Osteoblast (primary cell): ENCODE results near the gene MYCN. TPM values are rescaled to one million over a fixed set of nuclear protein-coding genes. Genes with fewer than 3 reads are reported as not detected.
"Not testable (repeated sequence)": the region's sequence is repeated elsewhere in the genome, so short reads cannot be mapped to it uniquely, and the experiment has no call there.

Experiments used
- DNase-seq: peaks from one replicate; pipeline ENCODE4 v3.0.0; 2011; ENCODE audit warnings: low spot score, mixed read lengths; ENCODE audit not compliant: insufficient read length; ENCODE audit errors: missing footprints
- H2AFZ ChIP-seq: 2 replicates; pipeline ENCODE4 v1.6.0; 2011; ENCODE audit warnings: mild to moderate bottlenecking, low read length
- H3K27ac ChIP-seq: 2 replicates; pipeline ENCODE4 v1.5.1; 2011; ENCODE audit warnings: mild to moderate bottlenecking, low read depth, low read length, moderate library complexity
- H3K27me3 ChIP-seq: 2 replicates; pipeline ENCODE4 v1.6.0; 2012; ENCODE audit warnings: mild to moderate bottlenecking, control low read depth, inconsistent platforms, low read length, moderate library complexity; ENCODE audit not compliant: insufficient read depth
- H3K36me3 ChIP-seq: 2 replicates; pipeline ENCODE4 v1.5.1; 2011; ENCODE audit warnings: mild to moderate bottlenecking, low read length, control low read depth, moderate library complexity; ENCODE audit not compliant: insufficient read depth
- H3K4me1 ChIP-seq: 2 replicates; pipeline ENCODE4 v1.5.1; 2011; ENCODE audit warnings: mild to moderate bottlenecking, low read length, control low read depth, moderate library complexity; ENCODE audit not compliant: insufficient read depth
- H3K4me2 ChIP-seq: 2 replicates; pipeline ENCODE4 v1.6.0; 2011; ENCODE audit warnings: mild to moderate bottlenecking, low read length; ENCODE audit not compliant: insufficient read depth
- H3K4me3 ChIP-seq: fragments of 200-600 bp; sonication (generic); 3 replicates; pipeline ENCODE4 v1.5.1; 2012; ENCODE audit warnings: mild to moderate bottlenecking, low read length, inconsistent platforms; ENCODE audit not compliant: insufficient read depth
- H3K79me2 ChIP-seq: 2 replicates; pipeline ENCODE4 v1.6.0; 2012; ENCODE audit warnings: mild to moderate bottlenecking, low read length, control low read depth, inconsistent platforms; ENCODE audit not compliant: insufficient read depth
- H3K9me3 ChIP-seq: 2 replicates; pipeline ENCODE4 v1.5.1; 2011; ENCODE audit warnings: low read depth, low read length, control low read depth
- H4K20me1 ChIP-seq: 2 replicates; pipeline ENCODE4 v1.6.0; 2012; ENCODE audit warnings: mild to moderate bottlenecking, low read length, control low read depth; ENCODE audit not compliant: insufficient read depth
- total RNA-seq: library from RNA; depleted of rRNA; stranded (reverse); fragments of >200 nt; gene quantifications from 2 replicates; pipeline ENCODE4 v1.2.3, GENCODE V29; 2012
- TF ChIP-seq, protein P1 (sequence below): IDR thresholded peaks from 2 replicates; pipeline ENCODE4 v1.5.1; 2011; ENCODE audit warnings: mild to moderate bottlenecking, low read depth, low read length, moderate library complexity; ENCODE audit errors: extremely low read depth

MYCN gene
- total RNA-seq, 1 donor = not detected

- Histone ChIP-seq H3K27ac (no peak overlapping the region), H3K27me3 (no peaks in the 10 kb centered on the region), H3K4me3 (no peak overlapping the region), H4K20me1 (no peaks in the 10 kb centered on the region), H3K4me1 (no peaks in the 10 kb centered on the region), H2AFZ (no peak overlapping the region), H3K79me2 (no peaks in the 10 kb centered on the region), H3K36me3 (no peaks in the 10 kb centered on the region), H3K4me2 (no peak overlapping the region), H3K9me3 (no peaks in the 10 kb centered on the region)
- TF ChIP-seq, protein P1, sequence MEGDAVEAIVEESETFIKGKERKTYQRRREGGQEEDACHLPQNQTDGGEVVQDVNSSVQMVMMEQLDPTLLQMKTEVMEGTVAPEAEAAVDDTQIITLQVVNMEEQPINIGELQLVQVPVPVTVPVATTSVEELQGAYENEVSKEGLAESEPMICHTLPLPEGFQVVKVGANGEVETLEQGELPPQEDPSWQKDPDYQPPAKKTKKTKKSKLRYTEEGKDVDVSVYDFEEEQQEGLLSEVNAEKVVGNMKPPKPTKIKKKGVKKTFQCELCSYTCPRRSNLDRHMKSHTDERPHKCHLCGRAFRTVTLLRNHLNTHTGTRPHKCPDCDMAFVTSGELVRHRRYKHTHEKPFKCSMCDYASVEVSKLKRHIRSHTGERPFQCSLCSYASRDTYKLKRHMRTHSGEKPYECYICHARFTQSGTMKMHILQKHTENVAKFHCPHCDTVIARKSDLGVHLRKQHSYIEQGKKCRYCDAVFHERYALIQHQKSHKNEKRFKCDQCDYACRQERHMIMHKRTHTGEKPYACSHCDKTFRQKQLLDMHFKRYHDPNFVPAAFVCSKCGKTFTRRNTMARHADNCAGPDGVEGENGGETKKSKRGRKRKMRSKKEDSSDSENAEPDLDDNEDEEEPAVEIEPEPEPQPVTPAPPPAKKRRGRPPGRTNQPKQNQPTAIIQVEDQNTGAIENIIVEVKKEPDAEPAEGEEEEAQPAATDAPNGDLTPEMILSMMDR = no peak
- DNase-seq = no peak
Measured at GRCh38 chr2:15899751-15900493, 40.4 kb upstream of the MYCN start.

DNA sequence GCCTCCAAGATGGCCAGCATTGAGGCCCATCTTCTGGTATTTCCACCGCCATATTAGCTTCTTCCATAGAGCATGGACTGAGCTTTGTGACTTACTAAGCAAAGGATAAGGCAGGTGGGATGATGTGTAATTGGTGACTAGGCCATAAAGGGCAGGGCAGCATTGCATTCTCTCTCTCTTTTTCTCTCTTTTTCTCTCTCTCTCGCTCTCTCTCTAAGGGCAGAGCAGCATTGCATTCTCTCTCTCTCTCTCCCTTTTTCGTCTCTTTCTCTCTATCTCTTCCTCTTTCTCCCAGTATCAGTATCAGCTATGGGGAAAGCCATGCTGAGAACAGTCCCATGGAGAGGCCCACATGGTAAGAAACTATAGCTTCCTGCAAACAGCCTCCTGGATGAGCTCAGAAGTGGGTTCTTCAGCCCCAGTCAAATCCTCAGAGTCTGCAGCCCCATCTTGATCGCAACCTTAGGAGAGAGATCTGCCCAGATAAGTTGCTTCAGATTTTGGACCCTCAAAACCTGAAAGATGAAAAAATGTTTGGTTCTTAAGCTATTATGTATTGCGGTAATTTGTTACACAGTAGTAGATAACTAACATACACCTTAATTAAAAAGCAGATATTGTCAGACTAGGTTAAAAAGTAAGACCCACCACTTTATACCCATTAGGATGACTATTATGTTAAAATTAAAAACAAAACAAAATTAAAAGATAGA, 39.1 kb upstream of the MYCN start:
- H4K20me1 ChIP-seq = no peaks in the 10 kb centered on the region
- DNase-seq = no peak
- H3K4me2 ChIP-seq = no peak overlapping the region
- no peaks in the 10 kb centered on the region for H3K9me3 ChIP-seq
- H3K4me3 ChIP-seq = no peak overlapping the region
- H3K36me3 ChIP-seq = no peaks in the 10 kb centered on the region
- H3K4me1 ChIP-seq = no peaks in the 10 kb centered on the region
- H3K79me2 ChIP-seq = no peaks in the 10 kb centered on the region
- H3K27ac ChIP-seq = no peak overlapping the region
- TF ChIP-seq, protein P1 = no peak
- no peaks in the 10 kb centered on the region for H3K27me3 ChIP-seq
- no peak overlapping the region for H2AFZ ChIP-seq

GRCh38 chr2:15901808-15902130, 38.6 kb upstream of the MYCN start:
- Histone ChIP-seq H4K20me1 (no peaks in the 10 kb centered on the region), H3K27me3 (no peaks in the 10 kb centered on the region), H3K36me3 (no peaks in the 10 kb centered on the region), H3K4me3 (no peak overlapping the region), H2AFZ (no peak overlapping the region), H3K4me1 (no peaks in the 10 kb centered on the region), H3K79me2 (no peaks in the 10 kb centered on the region), H3K9me3 (no peaks in the 10 kb centered on the region), H3K4me2 (no peak overlapping the region), H3K27ac (no peak overlapping the region)
- DNase-seq = no peak
- TF ChIP-seq, protein P1 = no peak

DNA sequence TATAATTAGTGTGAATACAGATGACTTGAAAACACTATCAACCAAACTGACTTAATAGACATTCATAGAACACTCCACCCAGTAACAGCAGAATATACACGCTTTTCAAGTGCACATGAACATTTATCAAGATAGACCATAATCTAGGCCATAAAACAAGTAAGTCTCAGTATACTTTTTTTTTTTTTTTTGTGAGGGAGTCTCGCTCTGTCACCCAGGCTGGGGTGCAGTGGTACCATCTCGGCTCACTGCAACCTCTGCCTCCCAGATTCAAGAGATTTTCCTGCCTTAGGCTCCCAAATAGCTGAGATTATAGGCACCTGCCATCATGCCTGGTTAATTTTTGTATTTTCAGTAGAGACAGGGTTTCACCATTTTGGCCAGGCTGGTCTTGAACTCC, 36.4 kb upstream of the MYCN start:
- not testable (repeated sequence) for H3K4me3 ChIP-seq, H3K4me2 ChIP-seq, H3K4me1 ChIP-seq, H2AFZ ChIP-seq, DNase-seq, H3K79me2 ChIP-seq, H4K20me1 ChIP-seq, H3K27me3 ChIP-seq, H3K27ac ChIP-seq, H3K9me3 ChIP-seq, H3K36me3 ChIP-seq
